Body of pancreas (tissue), 4 donors: ENCODE results near the gene ADRM1. TPM values are rescaled to one million over a fixed set of nuclear protein-coding genes. Genes with fewer than 3 reads are reported as not detected.

Source experiments
- ATAC-seq: fragments of 150-250 bp; one replicate; pipeline ENCODE4 v1.9.1; 2016
- DNase-seq, 4 donors: peaks; one replicate each; pipeline ENCODE4 v3.0.0-alpha.2; 2019
- H3K27ac ChIP-seq, 4 donors: fragments of 200-600 bp; sonication (generic); 1 replicate in 3 of 4; 2 replicates in 1 of 4; pipeline versions ENCODE4 v1.5.1 to v1.6.1; 2016 to 2019; ENCODE audit warnings: mild to moderate bottlenecking in 1 of 4, mixed read lengths in 1 of 4, moderate library complexity in 1 of 4
- H3K27me3 ChIP-seq, 2 donors: fragments of 200-600 bp; sonication (generic); one replicate each; pipeline ENCODE4 v1.6.0; 2016; ENCODE audit warnings: mild to moderate bottlenecking in 1 of 2
- H3K36me3 ChIP-seq, 2 donors: fragments of 200-600 bp; sonication (generic); replicated peaks in 1 of 2; 2 replicates each; pipeline ENCODE4 v1.5.1; 2016; ENCODE audit warnings: low read depth in 2 of 2; ENCODE audit not compliant: insufficient read depth in 1 of 2
- H3K4me1 ChIP-seq: fragments of 200-600 bp; sonication (generic); one replicate; pipeline ENCODE4 v1.6.0; 2016
- H3K4me3 ChIP-seq, 2 donors: fragments of 200-600 bp; sonication (generic); 1 replicate in 1 of 2; 2 replicates in 1 of 2; pipeline ENCODE4 v1.5.1; 2016 to 2019
- H3K9me3 ChIP-seq, 3 donors: fragments of 200-600 bp; sonication (generic); 1 replicate in 2 of 3; 2 replicates in 1 of 3; pipeline ENCODE4 v1.5.1; 2016
- CTCF ChIP-seq, 7 experiments: fragments of 450-650 bp in 4 of 7; fragments of 200-600 bp in 3 of 7; sonication (generic) in 3 of 7; IDR thresholded peaks; one replicate each; pipeline ENCODE4 v1.5.1; 2016 to 2019; ENCODE audit warnings: antibody characterized with exemption in 7 of 7
- POLR2A ChIP-seq, 3 donors: fragments of 450-650 bp; IDR thresholded peaks; one replicate each; pipeline ENCODE4 v1.6.1; 2016; ENCODE audit warnings: antibody characterized with exemption in 3 of 3, mild to moderate bottlenecking in 2 of 3
- WGBS, 2 donors: methylation state at CpG; one replicate each; pipeline ENCODE4 v1.1.5; 2017; 5-methylcytosine and 5-hydroxymethylcytosine counted together
- intact Hi-C: fragments of 100-400 bp; cut with DNase I; formaldehyde crosslinking; loops from one replicate; pipeline ENCODE4 v1.15.1; 2023
- total RNA-seq, 2 donors: library from RNA; depleted of rRNA; stranded (reverse); fragments of >200 nt; gene quantifications; one replicate each; pipeline ENCODE4 v1.1.0, GENCODE V29; 2016

ADRM1 gene
- total RNA-seq, 2 donors from 2014 or later, result 79.9 to 104 TPM

- 89 to 91% methylated on average over 7 of the region's 7 CpGs for WGBS, 2 donors
- ATAC-seq (no peak), DNase-seq (no peak)
- intact Hi-C loops, result no loop called here
- no peak for TF ChIP-seq POLR2A (IDR thresholded peaks at IDR 0.05)
- no peak for TF ChIP-seq CTCF (IDR thresholded peaks at IDR 0.05)
- H3K27me3 ChIP-seq, result no peaks in the 10 kb centered on the region
- H3K36me3 ChIP-seq, result peaks cover 0 to 15% of the 10 kb centered on the region in 2 donors
- H3K4me1 ChIP-seq, result no peaks in the 10 kb centered on the region
- no peaks in the 10 kb centered on the region for H3K9me3 ChIP-seq
- no peak overlapping the region for H3K27ac ChIP-seq
- no peak overlapping the region for H3K4me3 ChIP-seq
Observed at GRCh38 chr20:62321521-62321948, 18.7 kb downstream of the ADRM1 start.

GRCh38 chr20:62321975-62322374, 19.2 kb downstream of the ADRM1 start:
- Histone ChIP-seq H3K4me1 (no peaks in the 10 kb centered on the region), H3K36me3 (peaks cover 0 to 14% of the 10 kb centered on the region in 2 donors), H3K9me3 (no peaks in the 10 kb centered on the region), H3K4me3 (no peak overlapping the region), H3K27ac (no peak overlapping the region), H3K27me3 (no peaks in the 10 kb centered on the region)
- TF ChIP-seq CTCF (IDR thresholded peaks at IDR 0.05) (no peak), POLR2A (IDR thresholded peaks at IDR 0.05) (no peak)
- ATAC-seq, result no peak
- intact Hi-C loops, result no loop called here
- no peak for DNase-seq
- 96% methylated on average over 6 of the region's 16 CpGs; no CpG with 5 or more reads in 1 of the 2 donors for WGBS, 2 donors

GRCh38 chr20:62322492-62323041, 19.8 kb downstream of the ADRM1 start:
- no peak overlapping the region for H3K4me3 ChIP-seq
- no peak for ATAC-seq
- H3K4me1 ChIP-seq, result no peaks in the 10 kb centered on the region
- TF ChIP-seq CTCF (IDR thresholded peaks at IDR 0.05), result no peak
- intact Hi-C loops, result no loop called here
- H3K36me3 ChIP-seq, result peaks cover 0 to 10% of the 10 kb centered on the region in 2 donors
- DNase-seq, result no peak
- H3K27ac ChIP-seq, result no peak overlapping the region
- 83 to 100% methylated on average over 1 to 12 of the region's 16 CpGs for WGBS, 2 donors
- no peaks in the 10 kb centered on the region for H3K9me3 ChIP-seq
- no peaks in the 10 kb centered on the region for H3K27me3 ChIP-seq

- no peak overlapping the region for H3K4me3 ChIP-seq
- H3K4me1 ChIP-seq, result no peaks in the 10 kb centered on the region
- intact Hi-C loops, result no loop called here
- ATAC-seq, result no peak
- H3K36me3 ChIP-seq, result peaks cover 0 to 13% of the 10 kb centered on the region in 2 donors
- no peaks in the 10 kb centered on the region for H3K9me3 ChIP-seq
- H3K27ac ChIP-seq, result no peak overlapping the region
- TF ChIP-seq POLR2A (IDR thresholded peaks at IDR 0.05) (no peak), CTCF (IDR thresholded peaks at IDR 0.05) (no peak)
- no peak for DNase-seq
- 88 to 89% methylated on average over 26 to 43 of the region's 52 CpGs for WGBS, 2 donors
- no peaks in the 10 kb centered on the region for H3K27me3 ChIP-seq
Observed at GRCh38 chr20:62323146-62323979, 20.6 kb downstream of the ADRM1 start.
